ENCODE results near the gene FOXP1. TPM values are rescaled to one million over a fixed set of nuclear protein-coding genes. Genes with fewer than 3 reads are reported as not detected.

Gene FOXP1
- total RNA-seq, 1 donor from 2014 or later, result 27.3 TPM

GRCh38 chr3:71245971-71246880, 337.3 kb downstream of the FOXP1 start:
- peak overlapping the region; percentile 61 for H3K4me3 Mint-ChIP-seq

DNA sequence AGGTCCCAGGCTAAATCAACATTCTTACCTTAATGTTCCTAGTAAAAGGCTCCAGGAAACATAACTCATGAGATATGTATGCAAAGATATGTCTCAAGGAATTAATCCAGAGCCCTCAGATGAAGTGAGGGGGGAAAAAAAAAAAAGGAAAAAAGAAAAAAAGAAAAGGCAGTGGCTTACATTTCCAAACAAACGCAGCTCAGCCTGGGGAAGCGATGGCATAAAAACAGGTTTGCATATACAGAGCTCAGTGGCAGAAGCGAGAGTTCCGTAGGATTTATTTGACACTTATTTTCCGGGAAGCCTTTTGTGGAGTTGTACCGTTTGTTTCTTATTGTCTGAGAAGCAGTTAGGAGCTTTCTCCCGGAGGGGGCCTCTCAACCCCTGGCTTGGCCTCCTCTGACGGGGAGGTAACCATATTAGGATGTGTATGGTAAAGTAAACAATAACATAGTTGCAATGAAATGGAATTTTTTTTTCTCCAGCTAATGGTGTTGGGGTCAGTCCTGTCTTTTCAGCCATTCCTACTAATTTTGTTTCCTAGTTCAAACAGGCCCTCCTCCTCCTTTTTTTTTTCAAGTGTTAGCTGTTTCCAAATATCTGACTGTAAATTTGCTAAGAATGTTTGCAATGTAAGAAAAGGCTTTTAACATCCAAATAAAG, 338.6 kb downstream of the FOXP1 start:
- DNase-seq (ENCODE audit: low spot score), result peak; percentile 34
- Histone ChIP-seq H4K20me1 (ENCODE audit: low read depth) (peaks cover 12% of the 10 kb centered on the region), H3K9ac (no peak overlapping the region), H3K9me3 (ENCODE audit: low read depth) (no peaks in the 10 kb centered on the region), H3K27me3 (no peaks in the 10 kb centered on the region), H3K36me3 (no peaks in the 10 kb centered on the region), H3K4me3 (peak overlapping the region; percentile 39), H3K4me2 (peak overlapping the region; percentile 71), H3K4me1 (peaks cover 79% of the 10 kb centered on the region), H3K27ac (peak overlapping the region; percentile 69), H3F3A (ENCODE audit: low read depth) (peaks cover 69% of the 10 kb centered on the region), H3K79me2 (ENCODE audit: low read depth) (peaks cover 72% of the 10 kb centered on the region), H2AFZ (replicated peaks) (no peak overlapping the region)
- Mint-ChIP-seq H3K4me1 (peaks cover 65% of the 10 kb centered on the region), H3K27ac (no peak overlapping the region), H3K27me3 (ENCODE audit: insufficient read depth, low read depth) (no peaks in the 10 kb centered on the region), H3K4me3 (peak overlapping the region; percentile 33), H3K9me3 (no peaks in the 10 kb centered on the region), H3K36me3 (peaks cover 3% of the 10 kb centered on the region)
- TF ChIP-seq CTCF (IDR thresholded peaks at IDR 0.05) (no peak), EZH2phosphoT487 (IDR thresholded peaks at IDR 0.05) (no peak), EZH2 (IDR thresholded peaks at IDR 0.05) (no peak)

More at GRCh38 chr3:71245971-71246880, 337.3 kb downstream of the FOXP1 start:
- Histone ChIP-seq H3F3A (ENCODE audit: low read depth) (peaks cover 66% of the 10 kb centered on the region), H4K20me1 (ENCODE audit: low read depth) (peaks cover 12% of the 10 kb centered on the region), H3K27ac (peak overlapping the region; percentile 60), H3K9ac (no peak overlapping the region), H3K36me3 (no peaks in the 10 kb centered on the region), H2AFZ (replicated peaks) (no peak overlapping the region), H3K4me3 (no peak overlapping the region), H3K79me2 (ENCODE audit: low read depth) (peaks cover 70% of the 10 kb centered on the region), H3K4me2 (peak overlapping the region; percentile 71), H3K27me3 (no peaks in the 10 kb centered on the region), H3K4me1 (peaks cover 73% of the 10 kb centered on the region), H3K9me3 (ENCODE audit: low read depth) (no peaks in the 10 kb centered on the region)
- no peaks in the 10 kb centered on the region for H3K9me3 Mint-ChIP-seq
- H3K36me3 Mint-ChIP-seq, result no peaks in the 10 kb centered on the region
- DNase-seq (ENCODE audit: low spot score), result peak; percentile 60
- H3K4me1 Mint-ChIP-seq, result peaks cover 59% of the 10 kb centered on the region
- TF ChIP-seq CTCF (IDR thresholded peaks at IDR 0.05) (no peak), EZH2 (IDR thresholded peaks at IDR 0.05) (no peak), EZH2phosphoT487 (IDR thresholded peaks at IDR 0.05) (no peak)
- no peak overlapping the region for H3K27ac Mint-ChIP-seq
- no peaks in the 10 kb centered on the region for H3K27me3 Mint-ChIP-seq (ENCODE audit: insufficient read depth, low read depth)

DNA sequence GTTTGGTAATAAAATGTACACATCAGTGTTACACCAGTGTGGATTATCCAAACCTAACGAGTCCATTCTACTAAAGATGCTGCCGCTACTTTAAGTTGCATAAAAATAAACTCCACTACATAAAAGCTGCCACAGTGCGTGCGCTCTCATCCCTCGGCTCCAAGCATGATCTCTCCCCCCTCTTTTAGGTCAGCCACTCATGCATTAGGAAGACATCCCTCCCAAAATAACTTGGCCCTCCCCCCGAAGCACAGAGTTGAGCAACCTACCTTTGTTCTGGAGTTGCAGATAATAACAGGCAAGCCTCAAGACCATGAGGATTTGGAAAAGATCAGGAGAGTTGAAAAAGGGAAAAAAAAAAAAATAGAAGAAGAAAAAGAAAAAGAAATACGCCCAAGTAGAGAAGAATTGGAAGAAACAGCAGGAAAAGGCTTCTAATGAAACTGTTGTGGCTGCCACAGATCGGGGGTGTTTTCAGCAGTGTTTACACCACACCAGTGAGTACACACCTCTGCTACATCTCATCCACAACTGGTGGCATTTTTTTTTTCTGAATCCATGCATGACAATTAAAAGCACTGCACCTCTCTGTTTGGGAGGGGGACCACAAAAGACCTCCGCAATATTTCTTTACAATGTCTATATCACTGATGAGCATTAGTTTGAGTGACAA, 339.2 kb downstream of the FOXP1 start:
- Mint-ChIP-seq H3K4me1 (peaks cover 67% of the 10 kb centered on the region), H3K27me3 (ENCODE audit: insufficient read depth, low read depth) (no peaks in the 10 kb centered on the region), H3K36me3 (peaks cover 3% of the 10 kb centered on the region), H3K27ac (no peak overlapping the region), H3K9me3 (no peaks in the 10 kb centered on the region), H3K4me3 (peak overlapping the region; percentile 33)
- Histone ChIP-seq H4K20me1 (ENCODE audit: low read depth) (peaks cover 12% of the 10 kb centered on the region), H3K9ac (no peak overlapping the region), H3K27me3 (no peaks in the 10 kb centered on the region), H3K36me3 (no peaks in the 10 kb centered on the region), H3K4me2 (peak overlapping the region; percentile 71), H2AFZ (replicated peaks) (no peak overlapping the region), H3K79me2 (ENCODE audit: low read depth) (peaks cover 72% of the 10 kb centered on the region), H3K4me1 (peaks cover 78% of the 10 kb centered on the region), H3K9me3 (ENCODE audit: low read depth) (no peaks in the 10 kb centered on the region), H3K4me3 (peak overlapping the region; percentile 39), H3K27ac (peak overlapping the region; percentile 69), H3F3A (ENCODE audit: low read depth) (peaks cover 69% of the 10 kb centered on the region)
- peak; percentile 41 for DNase-seq (ENCODE audit: low spot score)
- TF ChIP-seq EZH2 (IDR thresholded peaks at IDR 0.05) (no peak), CTCF (IDR thresholded peaks at IDR 0.05) (no peak), EZH2phosphoT487 (IDR thresholded peaks at IDR 0.05) (no peak)

Measured in neural progenitor cell (in vitro differentiated cells).